ENCODE results near the gene MED8. TPM values are rescaled to one million over a fixed set of nuclear protein-coding genes. Genes with fewer than 3 reads are reported as not detected.

MED8 gene
- total RNA-seq, 1 donor = 65.9 TPM

DNA sequence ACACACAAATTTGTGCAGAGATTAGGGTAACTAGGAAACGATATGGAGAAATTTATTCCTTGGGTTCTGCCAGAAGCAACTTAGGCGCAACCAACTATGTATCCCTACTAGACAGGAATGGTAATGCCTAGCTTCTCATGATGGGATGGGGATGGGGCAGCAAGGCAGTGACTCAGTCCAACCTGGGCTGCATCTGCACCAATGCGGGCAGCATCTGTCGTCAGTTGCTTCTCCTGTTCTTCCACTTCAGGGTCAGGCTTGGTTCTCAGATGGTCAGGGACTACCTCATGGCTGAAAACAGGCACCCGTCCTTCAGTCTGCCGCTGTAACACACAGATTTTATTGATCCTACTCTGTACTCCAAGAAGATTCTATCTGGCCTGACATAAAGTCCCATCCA, 2.9 kb downstream of the MED8 start:
- Histone ChIP-seq H3K9me3 (ENCODE audit: low read depth, low read length) (no peaks in the 10 kb centered on the region), H3K4me2 (ENCODE audit: insufficient read depth, low read length) (no peak overlapping the region), H2AFZ (ENCODE audit: low read length) (no peak overlapping the region), H3K36me3 (ENCODE audit: insufficient read depth, low read length) (peaks cover 61% of the 10 kb centered on the region), H3K27ac (ENCODE audit: low read depth, low read length) (no peak overlapping the region), H4K20me1 (ENCODE audit: insufficient read depth, low read length) (peaks cover 35% of the 10 kb centered on the region), H3K4me1 (ENCODE audit: insufficient read depth, low read length) (peaks cover 21% of the 10 kb centered on the region), H3K79me2 (ENCODE audit: insufficient read depth, low read length) (peaks cover 57% of the 10 kb centered on the region), H3K4me3 (ENCODE audit: insufficient read depth, low read length) (no peak overlapping the region), H3K27me3 (ENCODE audit: insufficient read depth, low read length) (no peaks in the 10 kb centered on the region)
- no peak for DNase-seq (ENCODE audit: insufficient read length, low spot score, missing footprints)
- TF ChIP-seq, protein P1, sequence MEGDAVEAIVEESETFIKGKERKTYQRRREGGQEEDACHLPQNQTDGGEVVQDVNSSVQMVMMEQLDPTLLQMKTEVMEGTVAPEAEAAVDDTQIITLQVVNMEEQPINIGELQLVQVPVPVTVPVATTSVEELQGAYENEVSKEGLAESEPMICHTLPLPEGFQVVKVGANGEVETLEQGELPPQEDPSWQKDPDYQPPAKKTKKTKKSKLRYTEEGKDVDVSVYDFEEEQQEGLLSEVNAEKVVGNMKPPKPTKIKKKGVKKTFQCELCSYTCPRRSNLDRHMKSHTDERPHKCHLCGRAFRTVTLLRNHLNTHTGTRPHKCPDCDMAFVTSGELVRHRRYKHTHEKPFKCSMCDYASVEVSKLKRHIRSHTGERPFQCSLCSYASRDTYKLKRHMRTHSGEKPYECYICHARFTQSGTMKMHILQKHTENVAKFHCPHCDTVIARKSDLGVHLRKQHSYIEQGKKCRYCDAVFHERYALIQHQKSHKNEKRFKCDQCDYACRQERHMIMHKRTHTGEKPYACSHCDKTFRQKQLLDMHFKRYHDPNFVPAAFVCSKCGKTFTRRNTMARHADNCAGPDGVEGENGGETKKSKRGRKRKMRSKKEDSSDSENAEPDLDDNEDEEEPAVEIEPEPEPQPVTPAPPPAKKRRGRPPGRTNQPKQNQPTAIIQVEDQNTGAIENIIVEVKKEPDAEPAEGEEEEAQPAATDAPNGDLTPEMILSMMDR (IDR thresholded peaks at IDR 0.05; ENCODE audit: extremely low read depth, low read depth, low read length) = no peak

DNA sequence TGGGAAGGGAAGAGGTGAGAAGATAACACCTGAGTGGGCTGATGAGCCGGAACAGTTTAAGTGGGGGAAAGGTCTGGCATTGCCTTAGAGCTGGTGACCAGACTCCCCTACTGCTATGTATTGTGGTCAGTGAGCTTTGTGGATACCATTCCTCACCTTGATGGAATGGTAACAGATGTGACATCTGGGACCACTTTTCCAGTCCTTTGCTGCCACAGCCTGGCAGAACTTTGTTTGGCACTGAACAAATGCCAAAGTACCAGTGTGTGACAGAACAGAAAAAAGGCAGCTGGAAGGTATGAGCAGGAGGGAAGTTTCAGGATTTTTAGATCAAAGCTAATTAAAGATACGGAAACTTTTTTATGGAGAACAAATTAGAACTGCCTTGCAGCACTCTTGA, 6.2 kb downstream of the MED8 start:
- no peak overlapping the region for H3K4me2 ChIP-seq (ENCODE audit: insufficient read depth, low read length)
- H3K27ac ChIP-seq (ENCODE audit: low read depth, low read length) = no peak overlapping the region
- TF ChIP-seq, protein P1 (IDR thresholded peaks at IDR 0.05; ENCODE audit: extremely low read depth, low read depth, low read length) = no peak
- H2AFZ ChIP-seq (ENCODE audit: low read length) = no peak overlapping the region
- peaks cover 25% of the 10 kb centered on the region for H3K79me2 ChIP-seq (ENCODE audit: insufficient read depth, low read length)
- H3K36me3 ChIP-seq (ENCODE audit: insufficient read depth, low read length) = peaks cover 75% of the 10 kb centered on the region
- DNase-seq (ENCODE audit: insufficient read length, low spot score, missing footprints) = no peak
- H3K4me1 ChIP-seq (ENCODE audit: insufficient read depth, low read length) = peaks cover 8% of the 10 kb centered on the region
- H4K20me1 ChIP-seq (ENCODE audit: insufficient read depth, low read length) = peaks cover 29% of the 10 kb centered on the region
- H3K4me3 ChIP-seq (ENCODE audit: insufficient read depth, low read length) = no peak overlapping the region
- H3K27me3 ChIP-seq (ENCODE audit: insufficient read depth, low read length) = no peaks in the 10 kb centered on the region
- no peaks in the 10 kb centered on the region for H3K9me3 ChIP-seq (ENCODE audit: low read depth, low read length)

DNA sequence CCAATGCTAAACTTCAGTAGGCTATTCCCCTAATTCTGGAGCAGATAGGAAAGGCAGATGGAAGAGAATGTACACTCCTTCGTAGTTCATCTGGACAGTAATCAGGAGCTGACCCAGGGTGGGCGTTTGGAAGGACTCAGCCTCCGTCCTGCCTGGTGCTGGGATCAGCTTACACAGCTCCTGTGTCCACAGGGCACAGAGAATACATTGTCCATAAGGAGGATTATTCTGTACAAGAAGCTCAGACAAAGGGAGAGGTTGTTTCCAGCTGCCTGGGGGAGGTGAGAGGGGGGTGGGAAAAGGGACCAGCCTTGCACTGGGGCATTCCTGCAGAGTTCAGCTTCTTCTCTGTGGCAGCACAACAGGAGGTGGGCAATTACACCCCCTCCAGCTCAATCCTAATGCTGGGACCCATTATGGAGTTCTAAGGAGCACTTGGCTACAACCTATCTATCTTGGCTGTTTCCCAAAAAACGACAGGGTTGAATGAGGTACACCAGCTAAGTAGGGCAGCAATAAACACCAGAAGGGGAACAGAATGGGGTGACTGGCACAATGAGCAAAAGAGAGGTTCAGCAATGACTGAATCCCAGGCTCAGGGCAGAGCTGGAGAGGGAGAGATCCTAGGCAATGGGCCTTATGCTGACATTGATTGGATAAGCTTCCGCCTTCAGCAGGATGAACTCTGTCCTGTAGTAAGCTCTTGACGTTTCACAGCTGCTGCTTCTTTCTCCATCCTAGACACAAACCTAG, 7.4 kb downstream of the MED8 start:
- TF ChIP-seq, protein P1 (IDR thresholded peaks at IDR 0.05; ENCODE audit: extremely low read depth, low read depth, low read length) = no peak
- Histone ChIP-seq H3K27me3 (ENCODE audit: insufficient read depth, low read length) (no peaks in the 10 kb centered on the region), H3K9me3 (ENCODE audit: low read depth, low read length) (no peaks in the 10 kb centered on the region), H3K4me2 (ENCODE audit: insufficient read depth, low read length) (no peak overlapping the region), H3K4me1 (ENCODE audit: insufficient read depth, low read length) (no peaks in the 10 kb centered on the region), H2AFZ (ENCODE audit: low read length) (no peak overlapping the region), H3K27ac (ENCODE audit: low read depth, low read length) (no peak overlapping the region), H3K4me3 (ENCODE audit: insufficient read depth, low read length) (no peak overlapping the region), H3K36me3 (ENCODE audit: insufficient read depth, low read length) (peaks cover 71% of the 10 kb centered on the region), H3K79me2 (ENCODE audit: insufficient read depth, low read length) (peaks cover 13% of the 10 kb centered on the region), H4K20me1 (ENCODE audit: insufficient read depth, low read length) (peaks cover 17% of the 10 kb centered on the region)
- DNase-seq (ENCODE audit: insufficient read length, low spot score, missing footprints) = no peak

DNA sequence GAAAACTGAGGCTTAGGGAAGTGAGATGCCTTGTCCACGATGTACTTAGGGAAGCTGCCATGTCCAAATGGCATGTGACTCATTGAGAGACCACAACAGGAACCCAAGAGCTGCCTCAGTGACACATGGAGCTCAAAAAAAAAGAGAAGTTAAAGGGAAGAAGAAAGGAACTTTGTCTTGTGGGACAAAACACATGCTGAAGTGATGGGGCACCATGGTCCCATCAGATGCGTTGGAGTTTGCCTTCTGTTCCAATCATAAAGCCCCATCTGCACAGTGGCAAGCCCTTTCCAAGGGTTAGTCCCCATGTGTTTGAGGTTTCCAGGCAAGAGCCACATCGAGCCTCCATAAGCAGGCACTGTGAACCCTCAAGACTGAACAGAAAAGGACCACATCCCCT, 8.0 kb downstream of the MED8 start:
- Histone ChIP-seq H3K4me1 (ENCODE audit: insufficient read depth, low read length) (no peaks in the 10 kb centered on the region), H2AFZ (ENCODE audit: low read length) (no peak overlapping the region), H3K9me3 (ENCODE audit: low read depth, low read length) (no peaks in the 10 kb centered on the region), H3K4me2 (ENCODE audit: insufficient read depth, low read length) (no peak overlapping the region), H4K20me1 (ENCODE audit: insufficient read depth, low read length) (peaks cover 11% of the 10 kb centered on the region), H3K27ac (ENCODE audit: low read depth, low read length) (no peak overlapping the region), H3K36me3 (ENCODE audit: insufficient read depth, low read length) (peaks cover 65% of the 10 kb centered on the region), H3K79me2 (ENCODE audit: insufficient read depth, low read length) (peaks cover 7% of the 10 kb centered on the region), H3K27me3 (ENCODE audit: insufficient read depth, low read length) (no peaks in the 10 kb centered on the region), H3K4me3 (ENCODE audit: insufficient read depth, low read length) (no peak overlapping the region)
- DNase-seq (ENCODE audit: insufficient read length, low spot score, missing footprints) = no peak
- TF ChIP-seq, protein P1 (IDR thresholded peaks at IDR 0.05; ENCODE audit: extremely low read depth, low read depth, low read length) = no peak

Measured in osteoblast (primary cell).